GM23338 (cell line): ENCODE data around the gene SLC44A4.

ENCODE experiments used
- CREB1 ChIP-seq: fragments of 250-450 bp; sonication (Bioruptor Pico); IDR thresholded peaks from 2 replicates; pipeline ENCODE4 v1.5.0; 2020; ENCODE audit warnings: low read depth, mild to moderate bottlenecking, moderate library complexity
- EZH2 ChIP-seq: fragments of 200-600 bp; sonication (generic); IDR thresholded peaks from one replicate; pipeline ENCODE4 v1.8.0; 2017; ENCODE audit warnings: antibody characterized with exemption, mild to moderate bottlenecking, low read depth; ENCODE audit not compliant: unreplicated experiment
- EZH2phosphoT487 ChIP-seq: fragments of 200-600 bp; sonication (generic); IDR thresholded peaks from one replicate; pipeline ENCODE4 v1.8.1; 2018; ENCODE audit warnings: antibody characterized with exemption; ENCODE audit not compliant: unreplicated experiment
- JUNB ChIP-seq: IDR thresholded peaks from one replicate; pipeline ENCODE4 v1.6.1; 2016; ENCODE audit warnings: antibody characterized with exemption; ENCODE audit not compliant: unreplicated experiment
- NANOG ChIP-seq: IDR thresholded peaks from 2 replicates; pipeline ENCODE4 v1.6.1; 2016; ENCODE audit warnings: antibody characterized with exemption, borderline replicate concordance
- POLR2AphosphoS5 ChIP-seq: IDR thresholded peaks from 2 replicates; pipeline ENCODE4 v1.6.1; 2016; ENCODE audit warnings: antibody characterized with exemption, low read depth
- ZNF462 ChIP-seq: fragments of 250-450 bp; sonication (Bioruptor Pico); IDR thresholded peaks from 2 replicates; pipeline ENCODE4 v1.5.0; 2020; ENCODE audit warnings: mild to moderate bottlenecking, moderate library complexity
- TF ChIP-seq, protein P1 (sequence below), 2 experiments: fragments of 200-600 bp in 1 of 2; sonication (generic) in 1 of 2; conservative IDR thresholded peaks; 2 replicates each; pipeline versions ENCODE4 v1.5.1 to v1.6.1; 2016 to 2017; ENCODE audit warnings: antibody characterized with exemption in 2 of 2, low read depth in 2 of 2, mild to moderate bottlenecking in 2 of 2, moderate library complexity in 1 of 2
- TF ChIP-seq, protein P2 (sequence below): IDR thresholded peaks from one replicate; pipeline ENCODE4 v1.6.1; 2018; ENCODE audit warnings: antibody characterized with exemption; ENCODE audit not compliant: unreplicated experiment
- TF ChIP-seq, protein P3 (sequence below): IDR thresholded peaks from 2 replicates; pipeline ENCODE4 v1.6.1; 2016; ENCODE audit warnings: antibody characterized with exemption

DNA sequence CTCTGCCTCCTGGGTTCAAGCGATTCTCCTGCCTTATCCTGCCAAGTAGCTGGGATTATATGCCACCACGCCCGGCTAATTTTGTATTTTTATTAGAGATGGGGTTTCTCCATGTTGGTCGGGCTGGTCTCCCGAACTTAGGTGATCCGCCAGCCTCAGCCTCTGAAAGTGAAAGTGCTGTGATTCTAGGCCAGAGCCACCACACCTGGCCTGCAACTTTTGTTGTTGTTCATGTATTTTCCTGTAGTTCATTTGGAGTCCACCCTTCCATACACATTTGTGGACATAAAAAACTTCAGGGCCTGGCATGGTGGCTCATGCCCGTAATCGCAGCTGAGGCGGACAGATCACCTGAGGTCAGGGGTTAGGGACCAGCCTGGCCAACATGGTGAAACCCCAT, 36.7 kb downstream of the SLC44A4 start:
- TF ChIP-seq POLR2AphosphoS5 (no peak), EZH2 (no peak), CREB1 (CRISPR knock-in tag) (no peak), NANOG (no peak), EZH2phosphoT487 (no peak), ZNF462 (CRISPR knock-in tag) (no peak), JUNB (no peak)
- TF ChIP-seq, protein P1, sequence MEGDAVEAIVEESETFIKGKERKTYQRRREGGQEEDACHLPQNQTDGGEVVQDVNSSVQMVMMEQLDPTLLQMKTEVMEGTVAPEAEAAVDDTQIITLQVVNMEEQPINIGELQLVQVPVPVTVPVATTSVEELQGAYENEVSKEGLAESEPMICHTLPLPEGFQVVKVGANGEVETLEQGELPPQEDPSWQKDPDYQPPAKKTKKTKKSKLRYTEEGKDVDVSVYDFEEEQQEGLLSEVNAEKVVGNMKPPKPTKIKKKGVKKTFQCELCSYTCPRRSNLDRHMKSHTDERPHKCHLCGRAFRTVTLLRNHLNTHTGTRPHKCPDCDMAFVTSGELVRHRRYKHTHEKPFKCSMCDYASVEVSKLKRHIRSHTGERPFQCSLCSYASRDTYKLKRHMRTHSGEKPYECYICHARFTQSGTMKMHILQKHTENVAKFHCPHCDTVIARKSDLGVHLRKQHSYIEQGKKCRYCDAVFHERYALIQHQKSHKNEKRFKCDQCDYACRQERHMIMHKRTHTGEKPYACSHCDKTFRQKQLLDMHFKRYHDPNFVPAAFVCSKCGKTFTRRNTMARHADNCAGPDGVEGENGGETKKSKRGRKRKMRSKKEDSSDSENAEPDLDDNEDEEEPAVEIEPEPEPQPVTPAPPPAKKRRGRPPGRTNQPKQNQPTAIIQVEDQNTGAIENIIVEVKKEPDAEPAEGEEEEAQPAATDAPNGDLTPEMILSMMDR (conservative IDR thresholded peaks at IDR 0.05; ENCODE audit: low read depth in 2 of 2), result no peak
- TF ChIP-seq, protein P2, sequence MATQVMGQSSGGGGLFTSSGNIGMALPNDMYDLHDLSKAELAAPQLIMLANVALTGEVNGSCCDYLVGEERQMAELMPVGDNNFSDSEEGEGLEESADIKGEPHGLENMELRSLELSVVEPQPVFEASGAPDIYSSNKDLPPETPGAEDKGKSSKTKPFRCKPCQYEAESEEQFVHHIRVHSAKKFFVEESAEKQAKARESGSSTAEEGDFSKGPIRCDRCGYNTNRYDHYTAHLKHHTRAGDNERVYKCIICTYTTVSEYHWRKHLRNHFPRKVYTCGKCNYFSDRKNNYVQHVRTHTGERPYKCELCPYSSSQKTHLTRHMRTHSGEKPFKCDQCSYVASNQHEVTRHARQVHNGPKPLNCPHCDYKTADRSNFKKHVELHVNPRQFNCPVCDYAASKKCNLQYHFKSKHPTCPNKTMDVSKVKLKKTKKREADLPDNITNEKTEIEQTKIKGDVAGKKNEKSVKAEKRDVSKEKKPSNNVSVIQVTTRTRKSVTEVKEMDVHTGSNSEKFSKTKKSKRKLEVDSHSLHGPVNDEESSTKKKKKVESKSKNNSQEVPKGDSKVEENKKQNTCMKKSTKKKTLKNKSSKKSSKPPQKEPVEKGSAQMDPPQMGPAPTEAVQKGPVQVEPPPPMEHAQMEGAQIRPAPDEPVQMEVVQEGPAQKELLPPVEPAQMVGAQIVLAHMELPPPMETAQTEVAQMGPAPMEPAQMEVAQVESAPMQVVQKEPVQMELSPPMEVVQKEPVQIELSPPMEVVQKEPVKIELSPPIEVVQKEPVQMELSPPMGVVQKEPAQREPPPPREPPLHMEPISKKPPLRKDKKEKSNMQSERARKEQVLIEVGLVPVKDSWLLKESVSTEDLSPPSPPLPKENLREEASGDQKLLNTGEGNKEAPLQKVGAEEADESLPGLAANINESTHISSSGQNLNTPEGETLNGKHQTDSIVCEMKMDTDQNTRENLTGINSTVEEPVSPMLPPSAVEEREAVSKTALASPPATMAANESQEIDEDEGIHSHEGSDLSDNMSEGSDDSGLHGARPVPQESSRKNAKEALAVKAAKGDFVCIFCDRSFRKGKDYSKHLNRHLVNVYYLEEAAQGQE, result no peak
- TF ChIP-seq, protein P3, sequence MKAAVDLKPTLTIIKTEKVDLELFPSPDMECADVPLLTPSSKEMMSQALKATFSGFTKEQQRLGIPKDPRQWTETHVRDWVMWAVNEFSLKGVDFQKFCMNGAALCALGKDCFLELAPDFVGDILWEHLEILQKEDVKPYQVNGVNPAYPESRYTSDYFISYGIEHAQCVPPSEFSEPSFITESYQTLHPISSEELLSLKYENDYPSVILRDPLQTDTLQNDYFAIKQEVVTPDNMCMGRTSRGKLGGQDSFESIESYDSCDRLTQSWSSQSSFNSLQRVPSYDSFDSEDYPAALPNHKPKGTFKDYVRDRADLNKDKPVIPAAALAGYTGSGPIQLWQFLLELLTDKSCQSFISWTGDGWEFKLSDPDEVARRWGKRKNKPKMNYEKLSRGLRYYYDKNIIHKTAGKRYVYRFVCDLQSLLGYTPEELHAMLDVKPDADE, result no peak
